HCT116 (cell line): ENCODE results near the gene RBBP6. TPM values are rescaled to one million over a fixed set of nuclear protein-coding genes. Genes with fewer than 3 reads are reported as not detected.

Experiments
- ATAC-seq: fragments of 200-7000 bp; cut with Tn5 transposase; 2 replicates; pipeline ENCODE4 v1.9.1; 2020; ENCODE audit warnings: mild to moderate bottlenecking, moderate library complexity
- BruUV-seq: library from RNA; stranded (reverse); fragments of 400-500 nt; replicated peaks from 2 replicates; lab custom pipeline; 2021; lab: Mats Ljungman, UMichigan
- CTCF ChIA-PET: fragments of 300-600 bp; sonication (Branson Sonifier 250); formaldehyde crosslinking; loops from one replicate; lab custom pipeline; 2021; ENCODE audit warnings: antibody characterized with exemption; lab: Charles Lee
- POLR2A ChIA-PET: fragments of 300-600, 350-600 bp; sonication (Branson Sonifier 250); formaldehyde crosslinking; loops from one replicate; lab custom pipeline; 2021; ENCODE audit warnings: antibody characterized with exemption; lab: Charles Lee
- RAD21 ChIA-PET, 2 experiments: fragments of 300-600 bp; sonication (Branson Sonifier 250); formaldehyde crosslinking; loops; one replicate each; lab custom pipeline; 2023; ENCODE audit warnings: low total read pairs in 2 of 2; ENCODE audit not compliant: uncharacterized antibody in 2 of 2, unreplicated experiment in 2 of 2, low non-redundant PET in 1 of 2; lab: Charles Lee
- DNase-seq: peaks from one replicate; pipeline ENCODE4 v3.0.0-alpha.2; 2010; ENCODE audit warnings: low read depth, low spot score
- H2AFZ ChIP-seq: fragments of 200-600 bp; shearing (Covaris generic), sonication (generic); 2 replicates; pipeline ENCODE4 v1.6.1; 2017; ENCODE audit warnings: low read depth, mixed run types, mixed read lengths, antibody characterized with exemption, low read length; ENCODE audit not compliant: poor library complexity, severe bottlenecking
- H3K27ac ChIP-seq: 2 replicates; pipeline ENCODE4 v1.5.1; 2012; ENCODE audit warnings: low read depth, low read length
- H3K27me3 ChIP-seq: fragments of 200-600 bp; sonication (generic); 2 replicates; pipeline ENCODE4 v1.6.1; 2016; ENCODE audit warnings: mixed run types, low read length, mixed read lengths; ENCODE audit not compliant: insufficient read depth
- H3K36me3 ChIP-seq, 2 experiments: fragments of 200-500 bp in 1 of 2; fragments of 200-600 bp in 1 of 2; sonication (Bioruptor generic) in 1 of 2; sonication (generic) in 1 of 2; 2 replicates each; pipeline versions ENCODE4 v1.5.1 to v1.6.1; 2014 to 2016; ENCODE audit warnings: low read length in 2 of 2, inconsistent platforms in 1 of 2, mixed read lengths in 1 of 2, mixed run types in 1 of 2; ENCODE audit not compliant: insufficient read depth in 2 of 2, control insufficient read depth in 1 of 2
- H3K4me1 ChIP-seq, 2 experiments: fragments of 200-600 bp in 1 of 2; sonication (generic) in 1 of 2; 2 replicates each; pipeline versions ENCODE4 v1.5.1 to v1.6.1; 2012 to 2017; ENCODE audit warnings: low read length in 2 of 2, inconsistent platforms in 1 of 2, mild to moderate bottlenecking in 1 of 2, mixed read lengths in 1 of 2, mixed run types in 1 of 2, moderate library complexity in 1 of 2; ENCODE audit not compliant: insufficient read depth in 2 of 2, control insufficient read depth in 1 of 2
- H3K4me2 ChIP-seq: fragments of 200-600 bp; sonication (generic); 2 replicates; pipeline ENCODE4 v1.6.1; 2017; ENCODE audit warnings: mixed run types, low read length, mixed read lengths
- H3K4me3 ChIP-seq, 2 experiments: fragments of 200-600 bp in 1 of 2; sonication (generic) in 1 of 2; replicated peaks in 1 of 2; 2 replicates each; pipeline ENCODE4 v1.5.1; 2011 to 2016; ENCODE audit warnings: low read length in 2 of 2, control low read depth in 1 of 2, low read depth in 1 of 2, mild to moderate bottlenecking in 1 of 2, mixed read lengths in 1 of 2, mixed run types in 1 of 2
- H3K79me2 ChIP-seq: fragments of 200-600 bp; sonication (generic); 2 replicates; pipeline ENCODE4 v1.6.1; 2017; ENCODE audit warnings: mild to moderate bottlenecking, mixed run types, low read length, moderate library complexity, mixed read lengths; ENCODE audit not compliant: insufficient read depth
- H3K9ac ChIP-seq: fragments of 200-600 bp; sonication (generic); 2 replicates; pipeline ENCODE4 v1.6.1; 2016; ENCODE audit warnings: low read length, mixed read lengths
- H3K9me2 ChIP-seq: fragments of 200-600 bp; sonication (generic), shearing (Covaris generic); 2 replicates; pipeline ENCODE4 v1.6.1; 2017; ENCODE audit warnings: mixed run types, mild to moderate bottlenecking, moderate library complexity; ENCODE audit not compliant: insufficient read depth
- H3K9me3 ChIP-seq, 2 experiments: fragments of 200-500 bp in 1 of 2; fragments of 200-600 bp in 1 of 2; sonication (Bioruptor generic) in 1 of 2; sonication (generic) in 1 of 2; 2 replicates each; pipeline ENCODE4 v1.6.1; 2014 to 2017; ENCODE audit warnings: low read length in 2 of 2, mixed read lengths in 2 of 2, inconsistent platforms in 1 of 2, low read depth in 1 of 2, mild to moderate bottlenecking in 1 of 2, mixed run types in 1 of 2, moderate library complexity in 1 of 2; ENCODE audit not compliant: control insufficient read depth in 1 of 2, insufficient read depth in 1 of 2
- H4K20me1 ChIP-seq: fragments of 200-600 bp; sonication (generic), shearing (Covaris generic); 2 replicates; pipeline ENCODE4 v1.6.1; 2017; ENCODE audit warnings: mixed run types, mild to moderate bottlenecking, moderate library complexity; ENCODE audit not compliant: insufficient read depth
- CBX3 ChIP-seq: IDR thresholded peaks from 2 replicates; pipeline ENCODE4 v1.6.1; 2012; ENCODE audit warnings: low read depth
- CEBPB ChIP-seq: IDR thresholded peaks from 2 replicates; pipeline ENCODE4 v1.6.1; 2012; ENCODE audit warnings: low read depth
- EGR1 ChIP-seq: IDR thresholded peaks from 2 replicates; pipeline ENCODE4 v1.6.1; 2012; ENCODE audit warnings: low read depth
- ELF1 ChIP-seq: IDR thresholded peaks from 2 replicates; pipeline ENCODE4 v1.6.1; 2012; ENCODE audit warnings: low read depth, borderline replicate concordance
- EZH2 ChIP-seq: fragments of 200-600 bp; sonication (generic); IDR thresholded peaks from 2 replicates; pipeline ENCODE4 v1.6.1; 2017; ENCODE audit warnings: antibody characterized with exemption, mixed run types
- FOSL1 ChIP-seq: IDR thresholded peaks from 2 replicates; pipeline ENCODE4 v1.6.1; 2012; ENCODE audit warnings: low read depth
- JUND ChIP-seq: IDR thresholded peaks from 2 replicates; pipeline ENCODE4 v1.6.1; 2012
- POLR2A ChIP-seq: IDR thresholded peaks from 2 replicates; pipeline ENCODE4 v1.7.0; 2011; ENCODE audit warnings: borderline replicate concordance; ENCODE audit not compliant: insufficient read depth, insufficient read length; ENCODE audit errors: extremely low read depth
- POLR2AphosphoS5 ChIP-seq: IDR thresholded peaks from 2 replicates; pipeline ENCODE4 v1.6.1; 2011; ENCODE audit warnings: mild to moderate bottlenecking, low read depth, low read length, moderate library complexity
- RAD21 ChIP-seq: IDR thresholded peaks from 2 replicates; pipeline ENCODE4 v1.6.1; 2012; ENCODE audit warnings: low read depth, mild to moderate bottlenecking
- SIN3A ChIP-seq: IDR thresholded peaks from 2 replicates; pipeline ENCODE4 v1.6.1; 2012; ENCODE audit warnings: low read depth
- SP1 ChIP-seq: IDR thresholded peaks from 2 replicates; pipeline ENCODE4 v1.6.1; 2012; ENCODE audit warnings: low read depth
- TCF7L2 ChIP-seq: IDR thresholded peaks from 2 replicates; pipeline ENCODE4 v1.7.0; 2011; ENCODE audit warnings: borderline replicate concordance, inconsistent platforms; ENCODE audit not compliant: insufficient read depth, insufficient read length; ENCODE audit errors: extremely low read depth
- YY1 ChIP-seq: IDR thresholded peaks from 2 replicates; pipeline ENCODE4 v1.6.1; 2011; ENCODE audit warnings: low read length, low read depth, moderate library complexity, mild to moderate bottlenecking; ENCODE audit not compliant: insufficient replicate concordance; ENCODE audit errors: extremely low read depth
- ZNF274 ChIP-seq: fragments of 200-500 bp; sonication (Bioruptor generic); IDR thresholded peaks from 2 replicates; pipeline ENCODE4 v1.6.1; 2014; ENCODE audit warnings: mild to moderate bottlenecking, low read depth, low read length, inconsistent platforms
- intact Hi-C: fragments of 100-400 bp; cut with micrococcal nuclease; formaldehyde crosslinking; loops from 2 replicates; pipeline ENCODE4 v1.10.0; 2022
- total RNA-seq: library from RNA; stranded (reverse); gene quantifications from one replicate; pipeline ENCODE4 v1.2.1, GENCODE V29; 2021; ENCODE audit not compliant: unreplicated experiment
- TF ChIP-seq, protein P1 (sequence below): IDR thresholded peaks from 2 replicates; pipeline ENCODE4 v1.6.1; 2012
- TF ChIP-seq, protein P2 (sequence below), 3 experiments: fragments of 200-600 bp in 1 of 3; sonication (generic) in 1 of 3; IDR thresholded peaks in 2 of 3; conservative IDR thresholded peaks in 1 of 3; 2 replicates each; pipeline ENCODE4 v1.5.1; 2012 to 2017; ENCODE audit warnings: low read depth in 2 of 3, low read length in 2 of 3, antibody characterized with exemption in 1 of 3, borderline replicate concordance in 1 of 3, control low read depth in 1 of 3, mild to moderate bottlenecking in 1 of 3, mixed read lengths in 1 of 3, mixed run types in 1 of 3, moderate library complexity in 1 of 3; ENCODE audit not compliant: insufficient read depth in 1 of 3

The RBBP6 gene
- total RNA-seq, 1 experiment from 2014 or later, result 52.4 TPM

DNA sequence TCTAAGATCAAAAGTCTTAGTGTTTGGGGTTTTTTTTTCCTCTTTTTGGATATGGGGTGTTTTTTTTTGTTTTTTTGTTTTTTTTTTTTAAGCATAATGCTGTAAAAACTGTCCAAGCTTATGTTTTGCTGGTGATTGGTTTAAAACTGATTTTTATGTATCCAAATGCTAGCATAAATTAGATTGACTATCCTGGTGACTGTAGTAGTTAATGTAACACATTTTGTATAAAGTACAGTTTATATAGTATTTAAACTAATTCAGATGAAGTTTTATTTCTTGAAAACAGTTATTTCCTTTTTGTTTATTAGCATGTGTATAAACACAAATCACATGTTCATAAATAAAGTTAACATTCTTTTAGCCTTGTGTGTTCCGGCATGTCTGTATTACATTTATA lies 10.9 kb downstream of the RBBP6 start:
- intact Hi-C loops, result no loop called here
- H3K36me3 ChIP-seq, result peaks cover 26 to 56% of the 10 kb centered on the region in 2 experiments; a peak in 3 of 4 replicates

DNA sequence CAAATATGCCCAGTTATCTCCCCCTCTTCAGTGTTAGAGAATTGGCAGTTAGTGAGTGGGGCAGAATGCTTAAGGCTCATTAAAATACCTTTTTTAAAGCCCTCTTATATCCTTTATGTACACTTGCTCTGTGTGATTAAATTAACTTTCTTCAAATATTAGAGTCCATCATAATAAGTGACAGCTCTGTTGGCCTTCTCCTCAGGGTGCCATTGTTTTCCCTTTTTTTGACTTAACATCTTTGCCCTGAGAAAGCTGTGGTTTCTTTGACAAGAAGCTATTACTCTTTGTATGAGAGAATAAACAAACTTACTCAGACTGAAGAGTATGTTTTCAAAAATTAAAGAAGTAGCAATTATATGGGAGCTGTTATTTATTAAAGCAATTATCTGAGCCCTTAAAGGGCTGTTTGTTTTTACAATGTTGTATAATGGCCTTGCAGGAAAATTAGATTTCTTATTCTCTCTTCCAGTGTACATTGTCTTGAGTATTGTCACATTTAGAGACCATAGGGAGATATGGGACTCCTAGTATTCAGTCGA lies 13.4 kb downstream of the RBBP6 start:
- peaks cover 57% of the 10 kb centered on the region for H3K79me2 ChIP-seq
- H2AFZ ChIP-seq, result no peak overlapping the region
- 0 out of 2 replicates have a peak, but pooled peaks cover 3% of the 10 kb centered on the region for H4K20me1 ChIP-seq
- CTCF ChIA-PET, result no interaction called here
- DNase-seq, result no peak
- intact Hi-C loops, result no loop called here
- no TSS peak for BruUV-seq
- H3K4me3 ChIP-seq, result no peak overlapping the region
- H3K27me3 ChIP-seq, result no peaks in the 10 kb centered on the region
- H3K36me3 ChIP-seq, result peaks cover 23 to 53% of the 10 kb centered on the region in 2 experiments; a peak in 3 of 4 replicates
- no peak for ATAC-seq
- no peak overlapping the region for H3K27ac ChIP-seq
- H3K9ac ChIP-seq, result no peak overlapping the region
- RAD21 ChIA-PET, result no interaction called here
- H3K9me2 ChIP-seq, result no peaks in the 10 kb centered on the region
- H3K4me1 ChIP-seq, result no peaks in the 10 kb centered on the region
- no peak overlapping the region for H3K4me2 ChIP-seq
- no peaks in the 10 kb centered on the region for H3K9me3 ChIP-seq
- POLR2A ChIA-PET, result no interaction called here
- TF ChIP-seq FOSL1 (no peak), EGR1 (no peak), SP1 (no peak), JUND (no peak), CEBPB (no peak), RAD21 (no peak), YY1 (no peak), POLR2AphosphoS5 (no peak), EZH2 (no peak), POLR2A (no peak), ZNF274 (no peak), SIN3A (no peak), CBX3 (no peak), ELF1 (no peak)
- TF ChIP-seq, protein P1, sequence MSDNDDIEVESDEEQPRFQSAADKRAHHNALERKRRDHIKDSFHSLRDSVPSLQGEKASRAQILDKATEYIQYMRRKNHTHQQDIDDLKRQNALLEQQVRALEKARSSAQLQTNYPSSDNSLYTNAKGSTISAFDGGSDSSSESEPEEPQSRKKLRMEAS, result no peak

More for the DNA sequence above, 10.9 kb downstream of the RBBP6 start:
- POLR2A ChIA-PET, result no interaction called here
- no peak overlapping the region for H2AFZ ChIP-seq
- no peak overlapping the region for H3K9ac ChIP-seq
- peaks cover 82% of the 10 kb centered on the region for H3K79me2 ChIP-seq
- CTCF ChIA-PET, result interaction anchor here (1.6 kb wide), 1 partner anchor 13 kb away, joined by 5 read pairs; no protein-coding TSS in a partner anchor
- TF ChIP-seq TCF7L2, result no peak
- TF ChIP-seq, protein P2, sequence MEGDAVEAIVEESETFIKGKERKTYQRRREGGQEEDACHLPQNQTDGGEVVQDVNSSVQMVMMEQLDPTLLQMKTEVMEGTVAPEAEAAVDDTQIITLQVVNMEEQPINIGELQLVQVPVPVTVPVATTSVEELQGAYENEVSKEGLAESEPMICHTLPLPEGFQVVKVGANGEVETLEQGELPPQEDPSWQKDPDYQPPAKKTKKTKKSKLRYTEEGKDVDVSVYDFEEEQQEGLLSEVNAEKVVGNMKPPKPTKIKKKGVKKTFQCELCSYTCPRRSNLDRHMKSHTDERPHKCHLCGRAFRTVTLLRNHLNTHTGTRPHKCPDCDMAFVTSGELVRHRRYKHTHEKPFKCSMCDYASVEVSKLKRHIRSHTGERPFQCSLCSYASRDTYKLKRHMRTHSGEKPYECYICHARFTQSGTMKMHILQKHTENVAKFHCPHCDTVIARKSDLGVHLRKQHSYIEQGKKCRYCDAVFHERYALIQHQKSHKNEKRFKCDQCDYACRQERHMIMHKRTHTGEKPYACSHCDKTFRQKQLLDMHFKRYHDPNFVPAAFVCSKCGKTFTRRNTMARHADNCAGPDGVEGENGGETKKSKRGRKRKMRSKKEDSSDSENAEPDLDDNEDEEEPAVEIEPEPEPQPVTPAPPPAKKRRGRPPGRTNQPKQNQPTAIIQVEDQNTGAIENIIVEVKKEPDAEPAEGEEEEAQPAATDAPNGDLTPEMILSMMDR (IDR thresholded peaks at IDR 0.05 in 2 of 3, conservative IDR thresholded peaks at IDR 0.05 in 1 of 3; ENCODE audit: borderline replicate concordance in 1 of 3, insufficient read depth in 1 of 3, low read depth in 2 of 3, low read length in 2 of 3), result no peak
- no peak overlapping the region for H3K4me2 ChIP-seq
- H4K20me1 ChIP-seq, result 0 out of 2 replicates have a peak, but pooled peaks cover 8% of the 10 kb centered on the region
- no peaks in the 10 kb centered on the region for H3K9me2 ChIP-seq
- ATAC-seq, result no peak
- H3K27ac ChIP-seq, result no peak overlapping the region
- RAD21 ChIA-PET, result no interaction called here
- no peaks in the 10 kb centered on the region for H3K27me3 ChIP-seq
- no peak for DNase-seq
- no peaks in the 10 kb centered on the region for H3K9me3 ChIP-seq
- H3K4me3 ChIP-seq, result no peak overlapping the region
- no peaks in the 10 kb centered on the region for H3K4me1 ChIP-seq
- no TSS peak for BruUV-seq
